ENCODE data around the gene CCDC9. TPM values are rescaled to one million over a fixed set of nuclear protein-coding genes. Genes with fewer than 3 reads are reported as not detected.

CCDC9 gene
- total RNA-seq, 1 donor from 2014 or later, result 59.4 TPM

GRCh38 chr19:47272448-47273312 is 16.4 kb downstream of the CCDC9 start:
- Mint-ChIP-seq H3K4me3 (ENCODE audit: unreplicated experiment) (peak overlapping the region; percentile 70), H3K27me3 (ENCODE audit: low read depth) (no peaks in the 10 kb centered on the region), H3K4me1 (ENCODE audit: low read depth) (peaks cover 34% of the 10 kb centered on the region), H3K9me3 (ENCODE audit: low read depth) (no peaks in the 10 kb centered on the region), H3K36me3 (ENCODE audit: low read depth) (peaks cover 20% of the 10 kb centered on the region), H3K27ac (ENCODE audit: unreplicated experiment) (peak overlapping the region; percentile 92)
- TF ChIP-seq, protein P1, sequence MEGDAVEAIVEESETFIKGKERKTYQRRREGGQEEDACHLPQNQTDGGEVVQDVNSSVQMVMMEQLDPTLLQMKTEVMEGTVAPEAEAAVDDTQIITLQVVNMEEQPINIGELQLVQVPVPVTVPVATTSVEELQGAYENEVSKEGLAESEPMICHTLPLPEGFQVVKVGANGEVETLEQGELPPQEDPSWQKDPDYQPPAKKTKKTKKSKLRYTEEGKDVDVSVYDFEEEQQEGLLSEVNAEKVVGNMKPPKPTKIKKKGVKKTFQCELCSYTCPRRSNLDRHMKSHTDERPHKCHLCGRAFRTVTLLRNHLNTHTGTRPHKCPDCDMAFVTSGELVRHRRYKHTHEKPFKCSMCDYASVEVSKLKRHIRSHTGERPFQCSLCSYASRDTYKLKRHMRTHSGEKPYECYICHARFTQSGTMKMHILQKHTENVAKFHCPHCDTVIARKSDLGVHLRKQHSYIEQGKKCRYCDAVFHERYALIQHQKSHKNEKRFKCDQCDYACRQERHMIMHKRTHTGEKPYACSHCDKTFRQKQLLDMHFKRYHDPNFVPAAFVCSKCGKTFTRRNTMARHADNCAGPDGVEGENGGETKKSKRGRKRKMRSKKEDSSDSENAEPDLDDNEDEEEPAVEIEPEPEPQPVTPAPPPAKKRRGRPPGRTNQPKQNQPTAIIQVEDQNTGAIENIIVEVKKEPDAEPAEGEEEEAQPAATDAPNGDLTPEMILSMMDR (IDR thresholded peaks at IDR 0.05), result no peak
- DNase-seq (ENCODE audit: low spot score), result no peak

DNA sequence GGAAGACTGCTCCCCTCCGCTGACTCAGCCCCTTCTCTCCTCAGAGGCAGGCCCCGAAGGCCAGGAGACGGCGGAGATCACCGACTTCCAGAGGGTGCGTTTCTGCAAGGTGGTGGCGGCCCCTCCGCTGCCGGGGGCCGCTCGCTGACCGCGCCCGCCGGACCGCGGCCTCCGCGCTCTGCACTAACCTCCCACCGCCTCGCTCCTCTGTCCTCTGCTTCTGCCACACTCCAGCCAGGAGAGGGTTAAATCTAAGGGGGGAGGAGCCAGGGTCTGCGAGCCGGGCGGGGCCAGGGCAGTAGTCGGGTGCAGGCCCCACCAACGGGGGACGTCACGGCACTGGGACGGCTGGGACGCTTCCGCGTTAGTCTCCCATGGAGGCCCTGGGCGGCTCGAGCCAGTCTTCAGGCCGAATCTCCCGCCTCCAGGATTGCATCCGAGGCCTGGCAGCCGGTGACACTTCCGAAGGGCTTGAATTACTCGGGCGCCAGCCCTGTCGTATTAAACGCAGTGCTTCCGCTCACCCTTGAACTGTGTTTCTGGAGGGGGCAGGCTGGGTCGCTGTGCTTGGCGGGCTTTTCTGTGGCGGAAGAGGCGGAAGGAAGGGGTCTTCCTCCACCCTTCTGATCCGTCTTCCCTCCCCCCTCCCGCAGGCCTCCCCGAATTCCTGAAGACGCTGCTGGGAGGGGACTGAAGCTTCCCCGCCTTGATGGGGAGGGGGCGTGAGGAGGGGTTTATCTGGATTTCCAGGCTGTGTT is 17.2 kb downstream of the CCDC9 start:
- peak overlapping the region; percentile 86 for H3K4me3 Mint-ChIP-seq (ENCODE audit: unreplicated experiment)
- H3K4me1 Mint-ChIP-seq (ENCODE audit: low read depth), result peaks cover 41% of the 10 kb centered on the region
- TF ChIP-seq, protein P1 (IDR thresholded peaks at IDR 0.05), result peak; percentile 34
- H3K9me3 Mint-ChIP-seq (ENCODE audit: low read depth), result no peaks in the 10 kb centered on the region
- H3K36me3 Mint-ChIP-seq (ENCODE audit: low read depth), result peaks cover 16% of the 10 kb centered on the region
- peak overlapping the region; percentile 97 for H3K27ac Mint-ChIP-seq (ENCODE audit: unreplicated experiment)
- no peaks in the 10 kb centered on the region for H3K27me3 Mint-ChIP-seq (ENCODE audit: low read depth)
- peak; percentile 99 for DNase-seq (ENCODE audit: low spot score)

DNA sequence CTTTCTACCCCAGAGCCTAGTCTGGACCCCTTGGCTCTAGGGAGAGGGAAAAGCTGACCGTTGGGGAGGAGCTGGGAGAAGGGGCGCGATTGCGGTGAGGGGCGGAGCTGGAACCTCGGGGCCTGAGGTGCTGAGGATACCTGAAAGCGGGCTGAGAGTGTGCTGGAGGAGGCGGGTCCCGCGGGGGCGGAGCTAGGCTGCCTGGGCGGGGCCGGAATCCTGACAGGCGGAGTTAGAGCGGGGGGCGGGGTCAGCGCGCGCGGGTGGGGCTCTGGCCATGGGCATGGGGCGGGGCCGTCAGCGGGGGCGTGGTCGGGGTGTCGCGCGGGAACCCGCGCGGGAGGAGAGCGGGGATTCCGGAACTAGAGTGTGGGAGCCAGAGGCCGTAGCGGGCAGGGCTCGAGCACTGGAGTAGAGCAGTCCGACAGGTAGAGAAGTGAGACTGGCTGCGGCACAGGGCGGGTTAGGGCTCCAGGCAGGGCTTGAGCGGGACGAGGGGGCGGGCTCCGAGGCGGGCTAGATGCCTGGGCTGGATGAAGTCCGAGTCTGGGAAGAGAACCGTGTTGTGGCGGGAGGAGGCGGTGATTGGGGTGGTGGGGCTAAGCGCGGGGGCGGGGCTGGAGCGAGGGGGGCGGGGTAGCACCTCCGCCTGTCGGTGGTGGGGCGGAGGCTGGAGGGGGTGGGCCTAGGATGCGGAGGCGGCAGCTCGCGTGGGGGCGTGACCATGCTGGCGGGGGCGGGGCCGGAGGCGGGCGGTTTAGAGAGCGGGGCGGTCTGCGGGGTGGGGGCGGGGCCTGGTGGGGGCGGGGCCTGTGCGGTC is 18.0 kb downstream of the CCDC9 start, which contains the start of gene INAFM1:
Gene INAFM1, plus strand, starts transcription at position 815 of the 820 bp plus-strand sequence. CDS start 35 bp downstream, outside the sequence.
- Mint-ChIP-seq H3K4me3 (ENCODE audit: unreplicated experiment) (peak within 1 kb of the TSS; percentile 86), H3K36me3 (ENCODE audit: low read depth) (peaks cover 16% of the 10 kb centered on the region), H3K27me3 (ENCODE audit: low read depth) (no peaks in the 10 kb centered on the region), H3K27ac (ENCODE audit: unreplicated experiment) (peak within 1 kb of the TSS; percentile 97), H3K4me1 (ENCODE audit: low read depth) (peaks cover 49% of the 10 kb centered on the region), H3K9me3 (ENCODE audit: low read depth) (no peaks in the 10 kb centered on the region)
- no peak for DNase-seq (ENCODE audit: low spot score)
- TF ChIP-seq, protein P1 (IDR thresholded peaks at IDR 0.05), result no peak

- no peak for DNase-seq (ENCODE audit: low spot score)
- Mint-ChIP-seq H3K27me3 (ENCODE audit: low read depth) (no peaks in the 10 kb centered on the region), H3K36me3 (ENCODE audit: low read depth) (peaks cover 13% of the 10 kb centered on the region), H3K9me3 (ENCODE audit: low read depth) (no peaks in the 10 kb centered on the region), H3K4me1 (ENCODE audit: low read depth) (peaks cover 56% of the 10 kb centered on the region), H3K27ac (ENCODE audit: unreplicated experiment) (peak overlapping the region; percentile 41), H3K4me3 (ENCODE audit: unreplicated experiment) (peak overlapping the region; percentile 64)
- TF ChIP-seq, protein P1 (IDR thresholded peaks at IDR 0.05), result no peak
Measured at GRCh38 chr19:47274891-47275761, 18.8 kb downstream of the CCDC9 start.

Measured in chondrocyte (in vitro differentiated cells).